Stimulated activated CD8-positive, alpha-beta memory T cell treated with anti-CD3 and anti-CD28 coated beads, Interleukin-15, amount 100 ng/mL, for 1 hour (primary cell): ENCODE data around the gene RAB11FIP4.

Source experiments
- DNase-seq: peaks from one replicate; pipeline ENCODE4 v3.0.0-alpha.2; 2020; ENCODE audit warnings: low read depth

Gene RAB11FIP4

DNA sequence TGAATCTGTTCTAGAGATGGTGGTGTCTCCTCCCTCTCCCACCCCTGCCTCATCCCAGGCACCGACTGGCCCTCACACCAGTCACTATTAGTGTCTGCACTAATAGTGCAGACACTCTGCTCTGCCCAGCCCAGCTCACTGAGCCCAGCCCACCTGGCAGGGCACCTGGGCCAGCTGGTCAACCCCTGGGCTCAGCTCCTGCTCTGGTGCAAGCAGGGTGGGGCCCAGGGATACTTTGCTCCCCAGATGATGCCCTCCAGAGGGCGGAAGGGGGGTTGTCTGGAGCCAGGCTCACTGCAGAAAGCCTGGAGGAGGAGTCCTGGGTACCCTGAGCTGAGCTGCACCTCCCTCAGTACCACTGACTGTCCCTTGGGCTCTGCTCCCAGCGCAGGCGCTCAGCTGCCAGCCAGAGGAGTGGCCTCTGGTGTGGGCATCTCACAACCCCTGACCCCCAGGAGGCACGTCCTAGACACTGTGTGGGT is 14.5 kb downstream of the RAB11FIP4 start:
- no peak for DNase-seq

DNA sequence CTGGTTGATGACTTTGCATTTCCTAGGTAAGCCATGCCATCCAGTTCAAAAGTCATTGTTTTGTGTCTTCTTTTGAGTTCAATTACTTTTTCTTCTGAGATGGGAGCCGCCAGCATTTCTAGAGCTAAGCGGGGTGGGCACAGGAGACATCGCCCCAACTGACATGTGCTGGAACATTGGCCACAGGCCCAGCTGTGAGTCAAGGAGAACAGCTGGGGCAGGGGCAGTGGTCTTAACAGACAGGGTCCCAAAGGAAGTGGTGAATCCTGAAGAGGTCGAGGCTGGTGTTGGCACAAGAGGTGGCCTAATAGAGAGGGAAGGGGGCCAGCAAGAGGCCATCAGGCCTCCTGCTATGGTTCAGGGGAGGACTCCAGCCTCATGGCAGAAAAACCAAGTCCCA is 17.1 kb downstream of the RAB11FIP4 start:
- no peak for DNase-seq

DNA sequence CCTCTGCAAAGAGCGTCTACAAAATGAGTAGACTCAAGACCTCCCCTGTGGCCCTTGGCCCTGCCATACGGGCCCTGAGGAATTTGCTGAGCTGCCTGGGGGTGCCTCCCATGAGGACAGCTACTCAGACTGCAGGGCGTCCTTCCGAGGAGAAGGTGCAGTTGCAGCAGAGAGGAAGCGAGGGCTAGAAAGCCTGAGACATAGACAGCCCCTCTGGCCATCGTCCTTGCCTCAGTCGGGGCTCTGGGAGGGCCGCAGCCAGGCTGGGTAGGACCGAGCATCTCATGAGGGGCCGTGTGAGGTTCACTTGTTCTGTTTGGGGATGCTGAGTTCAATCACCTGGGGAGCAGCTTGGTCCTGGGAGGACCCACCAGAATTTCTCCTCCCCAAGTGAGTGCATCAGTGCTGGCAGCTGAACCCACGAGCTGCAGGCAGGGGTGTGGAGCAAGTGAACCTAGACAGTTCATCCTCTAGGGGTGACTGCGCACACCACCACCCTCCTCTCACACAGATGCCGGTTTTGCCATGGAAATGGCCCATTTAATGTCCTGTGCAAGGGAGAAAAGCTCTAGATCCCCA is 20.3 kb downstream of the RAB11FIP4 start:
- DNase-seq, result no peak

DNA sequence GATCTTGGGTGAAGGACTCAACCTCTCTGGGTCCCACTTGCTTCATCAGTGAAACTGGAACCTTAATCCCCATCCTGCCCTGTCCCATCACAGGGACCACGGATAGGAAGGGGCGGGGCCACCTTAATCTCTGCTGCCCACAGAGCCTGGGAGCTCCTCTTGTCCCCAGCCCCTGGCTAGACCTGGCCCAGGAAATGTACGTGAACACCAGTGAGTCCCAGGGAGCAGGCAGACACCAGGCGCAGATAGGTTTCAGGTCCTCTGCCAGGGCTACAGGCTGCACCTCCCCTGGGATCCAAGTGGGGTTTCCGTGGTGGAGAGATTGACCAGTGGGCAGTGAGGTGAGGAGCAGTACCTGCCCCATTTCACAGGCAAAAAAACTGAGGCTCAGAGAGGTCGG is 21.0 kb downstream of the RAB11FIP4 start:
- DNase-seq, result no peak

DNA sequence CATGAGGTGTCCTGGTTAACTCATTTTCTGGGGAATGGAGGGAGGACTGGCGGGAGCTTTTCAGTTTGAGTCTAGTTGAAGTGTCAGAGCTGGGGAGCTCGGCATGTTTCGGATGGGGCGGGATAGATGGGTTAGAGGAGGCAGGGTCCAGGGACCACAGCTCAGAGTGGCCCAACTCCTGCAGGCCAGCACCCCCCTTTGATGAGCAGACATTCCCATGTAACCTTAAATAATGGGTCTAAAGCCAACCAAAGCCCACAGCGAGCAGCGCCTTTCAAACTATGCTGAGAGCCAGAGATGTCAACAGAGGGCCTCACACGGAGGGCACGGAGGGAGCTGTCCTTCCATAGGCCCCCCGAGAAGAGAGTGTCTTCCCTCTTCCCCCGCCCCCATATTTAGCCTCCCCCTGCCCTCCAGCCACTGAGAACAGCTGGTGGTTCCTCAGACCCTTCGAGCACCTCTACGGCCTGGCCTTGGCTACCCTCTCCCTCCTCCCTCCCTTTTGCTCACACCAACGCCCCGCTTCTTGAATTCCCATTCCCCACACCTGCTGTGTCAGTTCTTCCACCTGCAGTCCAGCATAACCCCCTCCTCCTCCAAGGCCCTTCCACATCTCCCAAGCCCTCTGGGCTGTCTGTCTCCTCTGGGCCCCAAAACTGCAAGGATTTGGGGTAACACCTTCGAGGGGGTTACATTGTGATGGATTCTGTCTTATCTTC is 21.8 kb downstream of the RAB11FIP4 start:
- no peak for DNase-seq

DNA sequence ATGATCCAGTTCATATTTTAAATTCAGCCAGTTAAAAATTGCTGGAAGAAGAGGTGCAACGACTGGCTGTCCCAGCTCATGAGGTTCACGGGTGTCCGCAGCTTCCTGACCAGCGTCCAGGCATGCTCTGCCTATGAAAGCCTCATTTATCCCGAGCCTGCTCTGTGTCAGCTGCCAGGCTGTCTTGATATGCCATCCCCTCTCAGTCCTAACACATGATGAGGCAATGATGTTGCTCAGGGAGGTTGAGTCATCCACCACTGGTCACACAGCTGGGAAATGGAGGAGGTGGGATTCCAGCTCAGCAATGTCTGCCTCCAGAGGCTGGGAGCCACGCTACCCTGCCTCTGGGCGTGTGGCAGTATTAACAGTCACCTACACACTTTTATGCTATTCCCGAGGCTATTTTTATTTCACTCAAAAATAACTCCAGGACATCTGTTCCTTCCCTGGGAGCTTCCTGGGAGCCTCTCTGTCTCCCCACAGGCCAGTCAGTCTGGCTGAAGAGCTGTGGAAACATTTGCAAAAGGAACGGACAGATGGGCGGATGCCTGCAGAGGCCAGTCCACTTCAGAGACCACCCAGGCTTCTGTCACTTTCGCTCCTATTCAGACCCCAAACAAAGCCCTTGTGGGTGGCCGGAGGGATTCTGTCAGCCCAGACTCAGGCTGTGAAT is 22.5 kb downstream of the RAB11FIP4 start:
- no peak for DNase-seq

DNA sequence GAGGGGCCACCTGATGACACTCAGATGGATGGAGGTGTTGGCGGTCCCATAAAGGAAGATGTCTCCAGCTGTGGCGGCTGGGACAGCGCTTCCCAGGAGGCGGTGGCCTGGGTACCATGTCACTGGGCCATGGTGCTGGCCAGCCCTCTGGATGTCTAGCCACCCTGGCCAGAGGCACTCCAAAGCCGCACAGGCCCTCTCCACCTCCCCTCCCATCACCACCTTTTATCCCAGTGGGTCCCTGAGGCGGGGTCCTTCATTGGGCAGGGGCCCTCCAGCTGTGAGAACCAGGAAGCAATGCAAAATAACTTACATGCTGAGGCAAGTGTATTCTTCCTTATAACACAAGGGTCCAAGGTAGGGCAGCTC is 23.1 kb downstream of the RAB11FIP4 start:
- DNase-seq, result no peak

DNA sequence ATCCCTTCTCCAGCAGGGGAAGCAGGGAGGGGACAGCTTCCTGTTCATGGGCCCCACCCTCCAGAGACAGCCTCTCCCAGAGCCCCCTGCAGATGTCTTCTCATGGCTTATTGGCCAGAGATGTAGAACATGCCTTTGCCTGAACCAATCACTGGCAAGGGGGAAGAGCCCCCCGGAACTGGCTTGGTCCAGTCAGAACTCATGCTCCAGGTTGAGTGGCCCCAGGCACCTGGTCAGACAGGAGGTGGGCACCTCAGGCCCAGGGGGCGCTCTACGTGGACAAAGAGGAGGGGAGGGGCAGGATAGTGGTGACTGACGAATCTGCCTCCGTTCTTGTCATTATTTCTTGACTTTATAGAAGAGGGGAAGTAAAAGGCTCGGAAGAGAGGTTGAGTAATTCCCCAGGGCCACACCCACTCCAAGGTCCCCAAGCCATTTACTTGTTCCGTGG is 23.6 kb downstream of the RAB11FIP4 start:
- no peak for DNase-seq

DNA sequence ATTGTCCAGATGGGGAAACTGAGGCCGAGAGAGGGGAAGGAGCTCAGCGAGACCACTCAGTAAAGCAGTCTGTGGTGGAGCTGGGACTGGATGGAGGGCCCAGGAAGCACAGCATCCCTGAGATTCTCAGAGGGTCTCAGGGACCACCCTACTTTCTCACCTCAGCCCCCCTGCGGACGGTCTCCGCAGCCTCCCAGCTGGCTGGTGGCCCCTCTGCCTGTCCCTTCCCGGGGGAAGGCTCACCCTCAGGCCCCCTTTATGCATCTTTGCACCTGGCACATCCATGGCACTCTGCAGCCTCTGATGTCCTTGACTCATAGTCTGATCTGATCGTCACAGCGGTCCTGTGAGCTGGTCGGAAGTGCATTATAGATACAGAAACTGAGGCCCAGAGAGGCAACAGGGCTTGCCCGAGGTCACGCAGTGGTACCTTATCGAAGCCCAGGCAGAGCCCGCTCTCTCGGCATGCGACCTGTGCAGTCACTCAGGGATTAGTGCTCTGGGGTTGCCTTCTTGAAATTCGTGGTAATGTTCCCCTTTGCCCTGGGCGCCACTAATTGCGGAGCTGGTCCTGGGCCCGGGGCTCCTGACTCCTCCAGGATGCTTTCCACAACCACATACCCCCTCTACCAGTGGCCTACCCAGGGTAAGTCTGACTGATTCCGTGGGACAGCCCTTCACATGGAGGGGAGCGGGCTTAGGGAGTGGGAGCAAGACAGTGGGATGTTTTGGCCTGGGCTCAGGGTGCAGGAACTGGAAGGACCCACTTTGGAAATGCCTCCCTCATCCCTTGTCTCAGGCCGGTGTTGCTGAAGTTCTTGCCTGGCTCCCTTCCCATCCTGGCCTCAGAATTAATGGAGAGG is 24.4 kb downstream of the RAB11FIP4 start:
- DNase-seq, result no peak

DNA sequence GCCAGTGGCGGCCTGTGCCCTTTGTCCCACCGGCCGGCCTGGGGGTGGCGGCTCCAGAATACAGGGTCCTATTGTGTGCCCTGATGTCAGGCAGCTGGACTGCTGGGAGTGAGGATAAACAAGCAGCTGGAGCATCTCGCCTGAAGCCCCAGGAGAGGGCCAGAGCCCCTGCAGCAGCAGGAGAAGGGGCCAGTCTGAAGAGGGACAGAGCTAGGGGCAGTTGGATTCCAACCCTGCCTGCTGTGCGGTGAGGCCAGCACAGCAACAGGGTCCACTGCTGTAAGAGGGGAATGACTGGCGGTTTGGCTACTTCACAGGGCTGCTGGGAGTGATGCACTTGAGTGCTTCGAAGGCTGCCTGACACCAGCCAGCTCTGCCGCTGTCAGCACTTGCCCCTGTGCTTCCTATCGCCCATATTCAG is 25.0 kb downstream of the RAB11FIP4 start:
- DNase-seq, result no peak

DNA sequence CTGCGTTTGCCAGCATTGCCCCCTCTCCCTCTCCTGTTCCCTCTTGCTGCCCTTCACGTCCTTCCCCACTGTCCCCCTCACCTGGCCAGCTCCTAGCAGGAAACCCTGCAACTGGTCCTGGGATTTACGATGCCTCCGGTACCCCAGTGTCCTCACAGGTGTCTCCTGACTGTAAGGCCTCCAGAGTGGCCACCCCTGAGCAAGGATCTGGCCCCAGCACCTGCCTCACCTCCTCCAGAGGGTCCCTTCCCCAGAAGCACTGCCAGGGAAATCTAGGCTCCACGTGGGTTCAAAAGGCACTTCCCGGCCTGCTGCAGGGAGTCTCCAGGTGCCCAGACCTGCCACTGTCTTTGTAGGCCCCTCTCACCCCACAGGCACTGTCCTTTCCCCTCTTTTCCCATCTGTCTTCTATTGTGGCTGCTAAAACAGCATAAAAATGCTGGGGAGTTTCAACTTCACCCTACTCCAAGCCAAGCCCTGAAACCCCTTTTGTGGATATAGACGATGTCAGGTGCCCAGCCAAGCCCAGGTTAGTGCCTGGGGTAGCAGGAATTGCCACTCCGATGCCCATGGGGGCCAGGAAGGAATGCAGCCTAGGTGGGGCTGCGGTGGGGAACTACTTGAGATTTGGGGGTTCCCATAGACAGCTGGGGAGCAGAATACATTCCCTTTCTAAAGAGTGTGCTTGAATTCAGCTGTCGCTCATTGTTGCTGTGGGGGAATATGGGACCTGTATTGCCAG is 25.7 kb downstream of the RAB11FIP4 start:
- no peak for DNase-seq

DNA sequence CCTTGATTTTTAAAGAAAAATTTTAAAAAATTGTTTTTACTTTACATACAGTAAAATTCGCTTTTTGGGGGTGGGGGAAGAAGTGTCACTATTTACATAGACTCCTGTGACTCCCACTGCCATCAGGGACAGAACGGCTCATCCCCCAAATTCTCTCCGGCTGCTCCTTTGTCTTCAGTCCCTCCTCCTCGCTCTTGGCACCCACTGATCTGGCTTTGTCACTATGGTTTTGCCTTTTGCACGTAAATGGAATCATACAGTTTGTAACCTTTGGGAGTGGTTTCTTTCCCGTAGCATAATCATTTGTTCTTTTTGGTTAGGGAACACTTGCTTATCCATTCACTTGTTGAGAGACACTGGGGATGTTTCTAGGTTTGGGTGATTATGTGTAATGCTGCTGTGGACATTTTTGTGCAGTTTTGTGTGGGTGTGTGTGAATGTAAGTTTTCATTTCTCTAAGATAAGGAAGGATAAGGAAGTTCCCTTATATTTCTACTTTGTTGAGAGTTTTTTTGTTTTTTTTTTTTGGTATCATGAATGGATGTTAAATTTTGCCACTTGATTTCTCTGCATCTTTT is 27.4 kb downstream of the RAB11FIP4 start:
- DNase-seq, result no peak

DNA sequence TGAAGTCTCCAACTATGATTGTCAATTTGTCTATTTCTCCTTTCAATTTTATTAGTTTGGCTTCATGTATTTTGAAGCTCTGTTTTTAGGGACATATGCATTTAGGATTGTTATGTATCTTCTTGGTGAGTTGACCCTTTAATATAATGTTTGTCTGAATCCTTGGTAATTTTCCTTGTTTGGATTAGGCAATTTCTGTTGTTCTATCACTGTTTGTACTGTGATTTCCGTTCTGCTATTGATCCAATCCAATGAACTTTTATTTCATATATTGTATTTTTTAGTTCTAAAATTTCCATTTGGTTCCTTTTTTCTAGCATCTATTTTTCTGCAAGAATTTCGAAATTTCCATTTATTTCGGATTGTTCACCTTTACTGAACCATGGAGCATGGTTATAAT is 31.0 kb downstream of the RAB11FIP4 start:
- no peak for DNase-seq

DNA sequence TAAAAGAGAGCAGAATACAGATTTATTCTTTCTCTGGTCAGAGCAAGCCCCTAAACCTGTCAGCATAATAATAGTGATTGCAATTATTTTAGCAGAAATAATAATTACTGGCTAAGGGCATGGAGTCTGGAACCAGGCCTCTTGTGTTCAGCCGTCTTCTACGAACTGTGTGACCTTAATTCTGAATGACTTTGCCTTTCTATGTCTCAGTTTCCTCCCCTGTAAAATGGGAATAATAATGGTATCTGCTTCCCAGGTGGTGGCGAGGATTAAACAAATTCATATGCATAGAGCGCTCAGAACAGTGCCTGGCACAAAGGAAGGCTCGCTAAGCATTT is 33.4 kb downstream of the RAB11FIP4 start:
- DNase-seq, result no peak

DNA sequence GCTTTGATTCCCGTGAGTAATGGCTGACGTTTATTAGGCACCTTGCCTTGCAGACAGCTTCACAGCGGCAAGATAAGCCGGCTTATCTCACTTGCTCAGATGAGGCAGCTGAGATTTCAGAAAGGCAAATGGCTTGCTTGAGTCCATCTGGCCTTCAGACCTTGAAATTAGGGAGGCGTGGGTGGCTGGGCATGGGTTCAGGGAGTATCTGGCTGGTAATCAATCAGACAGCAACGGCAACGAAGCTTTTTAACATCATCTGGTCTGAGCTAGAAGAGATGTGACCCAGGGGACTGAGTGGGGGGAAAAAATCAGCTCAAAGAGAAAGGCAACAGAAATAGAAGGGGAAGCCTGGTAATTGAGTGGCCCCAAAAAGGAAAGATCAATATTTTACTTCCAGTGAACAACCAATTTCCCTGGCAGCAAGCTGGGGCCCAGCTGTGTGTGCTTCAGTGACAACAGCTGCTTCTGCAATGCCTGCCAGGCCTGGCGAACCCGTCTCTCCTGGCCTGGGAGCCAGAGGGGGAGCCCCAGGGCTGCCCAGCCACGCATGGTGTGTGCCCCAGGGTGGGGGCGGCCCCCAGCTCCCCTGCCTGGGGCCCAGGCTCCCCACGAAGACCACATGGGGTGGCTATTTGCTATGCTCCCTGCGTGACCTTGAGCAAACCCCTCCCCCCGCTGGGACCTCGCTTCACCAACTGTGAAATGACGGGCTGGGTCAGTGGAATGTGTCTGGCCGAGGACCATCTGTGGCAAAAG is 34.0 kb downstream of the RAB11FIP4 start:
- no peak for DNase-seq

DNA sequence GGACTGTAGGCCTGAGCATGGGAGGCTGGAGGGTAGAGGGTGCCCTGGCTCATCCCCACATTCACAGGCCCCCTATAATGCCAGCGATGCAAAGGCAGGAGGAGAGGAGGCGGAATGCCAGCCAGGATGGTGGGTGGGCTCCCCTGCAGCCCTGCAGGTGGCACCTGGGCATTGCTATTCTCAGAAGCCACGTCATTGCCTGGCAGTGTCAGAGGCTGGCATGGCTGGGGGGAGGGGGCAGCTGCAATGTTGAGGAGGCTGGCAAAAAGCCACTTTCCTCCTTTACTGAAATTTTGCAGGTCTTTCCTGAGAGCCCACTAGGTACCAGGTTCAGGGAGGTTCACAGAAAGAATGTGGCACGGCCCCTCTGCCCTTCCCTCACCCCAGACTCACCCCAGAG is 36.2 kb downstream of the RAB11FIP4 start:
- no peak for DNase-seq

DNA sequence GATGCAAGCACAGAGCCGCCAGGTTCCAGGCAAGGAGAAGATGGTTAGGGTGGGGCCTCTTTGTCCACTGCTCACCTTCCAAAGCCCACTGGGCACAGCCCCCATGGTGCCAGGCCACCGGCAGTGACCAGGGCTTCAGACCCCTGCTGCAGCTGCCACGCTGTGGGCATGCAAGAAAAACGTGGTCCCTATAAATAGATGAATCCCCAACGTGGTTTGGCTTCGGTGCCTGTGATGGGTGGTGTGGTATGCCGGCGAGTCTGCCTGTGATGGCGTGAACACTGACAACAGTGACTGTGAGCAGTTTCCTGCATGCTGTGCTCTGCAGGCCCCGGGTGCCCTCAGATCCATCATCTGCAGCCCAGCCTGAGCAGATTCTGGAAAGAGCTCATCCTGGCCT is 36.6 kb downstream of the RAB11FIP4 start:
- no peak for DNase-seq

DNA sequence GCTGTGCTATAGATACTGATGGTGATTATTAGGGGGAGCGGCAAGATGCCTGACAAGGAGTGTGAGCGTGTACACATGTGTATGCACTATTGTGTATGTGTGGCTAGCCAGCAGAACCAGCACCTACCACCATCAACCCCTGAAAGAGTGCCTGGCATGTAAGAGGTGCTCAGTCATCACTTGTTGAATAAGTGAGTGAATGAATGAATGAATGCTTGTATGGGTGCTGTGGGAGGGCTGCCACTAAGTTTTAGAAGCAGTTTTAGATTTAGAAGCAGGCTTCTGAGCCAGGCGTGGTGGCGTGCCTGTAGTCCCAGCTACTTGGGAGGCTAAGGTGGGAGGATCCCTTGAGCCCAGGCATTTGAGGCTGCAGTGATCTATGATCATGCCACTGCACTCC is 37.0 kb downstream of the RAB11FIP4 start:
- DNase-seq, result no peak

DNA sequence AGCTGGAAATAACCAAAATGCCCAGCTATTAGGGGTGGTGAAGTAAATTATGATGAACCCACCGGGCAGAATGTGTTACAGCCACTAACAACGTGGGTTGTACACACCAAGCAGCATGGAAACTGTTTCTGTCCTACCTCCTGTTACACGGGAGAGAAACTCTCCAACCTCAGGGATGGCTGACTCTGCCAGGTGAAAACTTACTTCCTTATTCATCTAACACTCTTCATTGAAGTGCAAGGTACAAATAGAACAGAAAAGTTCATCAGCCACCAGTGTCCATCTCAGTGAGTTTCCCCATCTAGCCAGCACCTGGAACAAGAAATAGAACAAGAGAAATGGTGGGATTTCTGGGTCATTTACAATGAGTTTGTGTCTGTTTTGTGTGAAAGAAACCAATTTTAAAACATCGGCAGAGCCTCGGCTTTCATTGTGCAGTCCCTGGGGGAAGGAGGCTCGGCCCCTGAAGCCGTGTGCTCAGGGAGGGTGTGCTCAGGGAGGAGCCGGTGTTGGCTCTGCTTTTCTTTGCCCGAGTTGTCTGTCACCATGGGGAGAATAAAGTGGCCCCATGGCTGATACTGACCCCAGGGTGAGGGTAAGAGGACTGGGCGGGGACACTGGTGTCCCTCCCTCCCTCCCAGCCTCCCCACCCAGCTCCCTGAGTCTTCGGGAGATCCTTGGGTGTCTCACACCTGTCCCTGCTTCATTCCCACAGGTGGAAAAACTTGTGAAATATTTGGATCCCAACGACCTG is 39.8 kb downstream of the RAB11FIP4 start:
- no peak for DNase-seq
